Measurements from ENCODE around the gene TBL1XR1. TPM values are rescaled to one million over a fixed set of nuclear protein-coding genes. Genes with fewer than 3 reads are reported as not detected.

TBL1XR1 gene
- polyA plus RNA-seq, 1 donor, result 181 TPM

DNA sequence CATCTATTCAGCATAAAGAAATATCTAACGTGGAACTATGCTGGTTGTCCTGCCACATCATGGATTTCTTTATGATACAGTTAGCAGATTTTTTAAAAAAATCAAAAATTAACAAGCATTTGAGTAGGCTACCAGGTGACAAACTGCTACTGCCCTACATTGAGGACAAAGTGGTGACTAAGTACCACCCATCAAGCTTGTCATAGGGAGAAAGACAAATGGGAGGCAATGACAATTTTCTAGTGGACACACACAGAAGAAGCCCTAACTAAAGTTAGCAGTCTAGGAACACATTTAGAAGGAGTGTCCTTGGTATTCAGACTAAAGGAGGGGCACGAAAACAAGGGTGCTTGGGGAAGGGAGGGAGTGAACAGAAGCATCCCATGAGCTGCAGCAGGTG, 131.2 kb downstream of the TBL1XR1 start:
- DNase-seq, result no peak

DNA sequence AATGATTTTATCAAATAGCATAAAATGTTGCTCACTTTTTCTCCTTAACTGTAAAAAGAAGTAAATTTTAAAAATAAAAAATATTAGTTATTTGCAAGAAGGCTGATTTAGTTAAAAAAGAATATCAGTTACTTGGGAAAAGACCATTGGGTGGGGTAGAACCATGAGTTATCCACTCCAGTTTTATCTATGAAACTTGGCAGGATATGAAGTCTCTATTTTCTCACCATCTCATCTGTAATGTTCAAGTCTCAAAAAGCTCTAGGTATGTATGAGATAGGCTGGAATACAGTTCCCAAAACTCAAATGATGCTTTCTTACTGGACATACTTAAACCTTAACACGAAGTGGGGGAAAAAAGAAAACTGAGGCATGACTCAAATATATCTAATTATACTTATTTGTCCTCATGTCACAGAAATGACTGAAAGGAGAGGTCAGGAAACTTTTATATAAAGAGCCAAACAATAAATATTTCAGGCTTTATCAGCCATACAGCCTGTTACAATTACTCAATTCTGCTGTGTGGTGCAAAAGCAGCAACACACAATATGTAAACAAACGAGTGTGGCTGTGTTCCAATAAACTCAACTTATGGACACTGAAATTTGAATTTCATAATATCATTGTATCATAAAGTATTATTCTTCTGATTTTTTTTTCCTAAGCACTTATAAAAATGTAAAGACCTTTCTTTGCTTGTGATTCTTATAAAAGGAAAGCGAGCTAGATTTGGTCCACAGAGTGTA, 131.8 kb downstream of the TBL1XR1 start:
- DNase-seq, result no peak

DNA sequence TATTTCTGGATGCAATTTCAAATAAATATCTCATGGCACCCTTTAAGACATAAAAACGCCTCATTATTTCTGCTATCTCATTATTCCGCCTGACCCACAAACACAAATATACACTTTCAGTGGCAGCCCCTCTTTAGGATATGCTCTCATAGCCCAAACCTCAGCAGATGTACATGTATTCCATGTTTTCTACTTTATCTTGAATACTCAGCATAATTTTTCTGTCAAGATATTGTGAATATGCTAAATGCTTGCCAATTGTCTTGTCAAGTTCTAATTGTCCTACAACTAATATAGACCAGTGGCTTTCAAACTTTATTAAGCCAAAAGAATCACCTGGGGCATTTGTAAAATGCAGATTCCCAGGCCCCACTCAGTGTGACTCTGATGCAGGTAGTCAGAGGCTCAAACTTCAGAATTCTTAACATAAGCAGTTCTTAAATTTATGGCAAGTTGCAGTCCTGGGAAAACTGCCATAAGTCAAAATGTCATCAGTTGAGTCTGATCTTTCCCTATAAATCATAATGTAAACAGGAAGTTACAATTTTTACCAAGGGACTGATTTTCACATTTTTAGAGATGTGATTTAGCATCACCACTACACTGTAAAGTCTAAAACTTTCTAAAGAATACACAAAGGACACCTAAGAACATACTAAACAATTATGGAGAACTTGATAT, 135.1 kb downstream of the TBL1XR1 start:
- DNase-seq, result no peak

DNA sequence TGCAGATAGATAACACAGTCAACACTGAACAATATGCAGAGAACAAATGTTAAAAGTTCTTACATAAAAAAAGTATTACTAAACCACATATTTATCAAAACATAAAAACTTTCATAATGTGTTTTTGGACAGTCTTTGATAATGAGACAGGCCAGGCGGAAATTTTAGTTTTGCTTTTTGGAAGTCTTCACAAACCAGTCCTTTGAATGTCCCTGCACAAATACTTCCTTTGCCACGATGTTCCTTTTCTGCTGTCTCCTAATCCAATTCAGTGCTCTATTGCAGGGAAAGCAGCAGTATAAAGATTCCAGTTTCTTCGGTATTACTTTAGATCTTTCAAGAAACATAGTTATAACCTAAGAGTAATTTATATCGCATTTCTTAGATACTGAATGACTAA, 135.9 kb downstream of the TBL1XR1 start:
- DNase-seq, result no peak

DNA sequence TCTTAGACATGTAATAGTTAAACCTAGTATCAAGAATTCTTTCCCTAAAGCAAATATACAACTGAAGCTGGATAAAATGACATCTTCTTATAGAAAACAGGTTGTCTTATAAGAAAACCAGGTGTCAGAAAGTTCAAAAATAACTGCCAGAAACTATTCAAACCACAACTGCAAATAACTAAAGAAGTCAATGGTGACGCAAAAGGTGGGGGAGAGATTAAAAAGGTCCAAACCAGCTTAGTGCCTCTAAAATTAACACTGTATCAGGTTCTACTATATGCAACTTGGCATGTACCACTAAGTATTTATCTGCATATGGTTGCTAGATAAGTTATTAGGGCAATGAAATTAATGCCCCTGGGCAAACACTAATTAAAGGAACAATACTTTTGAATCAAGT, 136.8 kb downstream of the TBL1XR1 start:
- no peak for DNase-seq

DNA sequence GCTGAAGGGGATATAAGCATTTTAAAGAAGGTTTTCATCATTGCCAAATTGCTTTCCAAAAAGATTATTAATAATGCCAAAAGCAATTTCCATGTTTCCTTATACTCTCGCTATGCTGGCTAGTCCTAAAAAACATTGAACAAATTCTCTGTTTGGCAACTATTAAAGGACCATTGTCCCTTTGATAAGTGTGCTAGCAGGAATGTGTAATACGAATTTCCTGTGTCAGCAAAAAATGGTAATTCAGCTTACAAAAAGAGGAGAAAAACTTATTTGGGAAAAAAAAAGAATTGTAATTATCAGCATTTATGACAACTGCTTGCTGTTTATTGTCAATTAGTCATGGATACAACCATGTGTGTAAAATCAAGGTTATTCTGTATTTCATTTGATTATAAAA, 138.6 kb downstream of the TBL1XR1 start:
- no peak for DNase-seq

DNA sequence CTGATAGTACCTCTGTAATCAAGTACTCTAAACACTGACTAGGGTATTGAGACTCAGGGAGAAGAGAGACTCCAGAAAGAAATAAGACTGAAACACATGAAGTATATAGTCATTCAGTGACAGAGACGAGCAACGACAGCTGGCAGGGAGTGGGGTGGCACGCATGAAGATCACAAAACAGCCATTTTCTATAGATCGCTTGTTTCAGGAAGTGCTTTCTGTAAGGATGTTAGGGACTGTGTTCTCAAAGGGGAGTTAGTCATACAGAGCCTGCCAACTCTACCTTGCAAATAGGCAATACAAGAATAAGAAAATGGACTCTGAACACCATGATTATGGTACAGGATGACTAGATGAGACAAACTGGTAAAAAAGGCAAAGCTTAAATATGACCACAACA, 139.5 kb downstream of the TBL1XR1 start:
- DNase-seq, result no peak

DNA sequence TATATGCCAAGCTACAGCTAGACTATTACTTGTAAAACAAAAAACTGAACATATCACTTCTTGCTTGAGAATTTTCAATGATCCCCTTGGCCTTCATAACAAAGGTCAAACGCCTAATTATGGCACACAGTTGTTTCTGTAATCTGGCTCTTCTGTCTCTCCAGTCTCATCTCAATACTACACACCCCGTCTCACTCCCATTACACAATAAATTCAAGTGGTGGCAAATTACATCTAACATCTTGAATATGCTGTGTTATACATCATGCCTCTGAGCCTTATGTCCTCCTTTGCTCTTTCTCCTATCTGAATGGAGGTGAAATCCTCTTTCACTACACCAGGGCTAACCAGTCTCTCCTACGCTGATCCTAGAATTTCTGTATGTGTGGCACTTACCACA, 140.4 kb downstream of the TBL1XR1 start:
- no peak for DNase-seq

DNA sequence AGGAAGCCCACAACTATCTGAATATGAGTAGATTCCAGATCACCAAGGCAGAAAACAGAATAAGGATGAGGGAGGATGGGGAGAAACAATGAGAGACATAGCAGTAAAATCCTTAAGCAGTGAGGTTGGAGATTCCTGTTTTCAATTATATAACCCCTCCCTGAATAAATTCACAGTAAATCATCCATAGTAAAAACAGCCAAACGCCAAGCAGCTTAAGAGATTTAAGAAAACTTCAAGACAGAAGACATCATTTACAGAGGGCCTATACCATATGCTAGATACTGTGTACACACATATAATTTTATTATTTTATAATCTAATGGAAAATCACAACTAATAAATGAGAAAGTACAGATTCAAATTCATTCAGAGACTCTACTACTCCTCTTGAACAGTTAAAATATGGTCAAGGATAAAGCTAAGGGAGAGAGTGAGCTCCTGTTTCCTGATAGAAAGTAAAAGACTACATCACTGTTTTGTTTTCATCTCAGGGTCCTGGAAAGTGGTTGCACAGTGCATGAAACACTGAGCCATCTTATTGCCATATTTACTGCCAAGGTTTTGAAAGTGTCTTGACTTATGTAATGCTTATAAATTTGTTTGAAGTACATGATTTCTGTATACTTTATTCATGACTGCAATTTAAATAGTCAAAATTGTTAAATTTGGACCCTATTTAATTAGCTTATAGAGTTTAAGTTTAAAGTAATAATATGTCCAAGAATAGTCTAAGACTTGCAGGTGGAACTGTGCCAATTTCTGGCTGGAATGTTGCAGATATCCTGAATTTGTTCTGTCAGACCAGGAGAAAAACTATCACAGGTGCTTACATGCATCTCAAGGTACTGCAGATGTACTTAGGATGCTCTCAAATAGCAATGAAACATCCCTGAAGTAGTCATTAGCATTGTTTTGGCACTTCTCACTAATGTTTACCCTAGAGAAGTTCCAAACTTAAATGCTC, 141.4 kb downstream of the TBL1XR1 start:
- DNase-seq, result no peak

DNA sequence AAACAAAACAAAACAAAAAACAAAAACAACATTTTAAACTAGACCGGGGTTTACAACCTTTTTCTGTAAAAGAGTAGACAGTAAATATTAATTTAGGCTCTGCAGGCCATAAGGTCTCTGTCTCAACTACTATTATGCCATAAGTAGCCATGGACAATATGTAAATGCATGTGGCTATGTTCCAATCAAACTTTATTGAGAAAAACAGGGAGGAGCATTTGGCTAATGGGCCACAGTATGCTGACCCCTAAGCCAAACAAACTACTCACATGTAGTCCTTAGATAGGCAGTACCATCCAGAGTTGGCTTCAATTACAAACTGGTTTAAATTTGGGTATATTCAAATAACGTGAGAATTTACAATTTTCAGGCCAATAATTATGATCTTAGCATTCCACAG, 144.2 kb downstream of the TBL1XR1 start:
- no peak for DNase-seq

DNA sequence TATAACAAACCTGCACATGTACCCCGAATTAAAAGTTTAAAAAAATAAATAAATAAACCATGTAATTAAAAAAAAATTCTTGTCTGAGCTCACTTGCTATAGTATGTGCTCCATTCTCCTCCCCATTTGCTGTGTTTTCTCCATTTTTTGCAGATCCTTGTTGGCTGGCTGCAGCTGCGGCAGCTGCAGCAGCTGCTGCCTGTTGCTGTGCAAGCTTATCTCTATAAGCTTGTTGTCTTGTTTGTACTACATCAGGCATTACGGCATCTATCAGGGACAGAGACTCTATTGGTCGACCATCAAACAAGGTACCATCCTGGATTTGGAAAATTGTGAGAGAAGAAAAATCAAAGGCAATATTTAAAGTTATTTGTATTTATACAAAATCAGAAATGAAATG, 145.9 kb downstream of the TBL1XR1 start:
- DNase-seq, result no peak

DNA sequence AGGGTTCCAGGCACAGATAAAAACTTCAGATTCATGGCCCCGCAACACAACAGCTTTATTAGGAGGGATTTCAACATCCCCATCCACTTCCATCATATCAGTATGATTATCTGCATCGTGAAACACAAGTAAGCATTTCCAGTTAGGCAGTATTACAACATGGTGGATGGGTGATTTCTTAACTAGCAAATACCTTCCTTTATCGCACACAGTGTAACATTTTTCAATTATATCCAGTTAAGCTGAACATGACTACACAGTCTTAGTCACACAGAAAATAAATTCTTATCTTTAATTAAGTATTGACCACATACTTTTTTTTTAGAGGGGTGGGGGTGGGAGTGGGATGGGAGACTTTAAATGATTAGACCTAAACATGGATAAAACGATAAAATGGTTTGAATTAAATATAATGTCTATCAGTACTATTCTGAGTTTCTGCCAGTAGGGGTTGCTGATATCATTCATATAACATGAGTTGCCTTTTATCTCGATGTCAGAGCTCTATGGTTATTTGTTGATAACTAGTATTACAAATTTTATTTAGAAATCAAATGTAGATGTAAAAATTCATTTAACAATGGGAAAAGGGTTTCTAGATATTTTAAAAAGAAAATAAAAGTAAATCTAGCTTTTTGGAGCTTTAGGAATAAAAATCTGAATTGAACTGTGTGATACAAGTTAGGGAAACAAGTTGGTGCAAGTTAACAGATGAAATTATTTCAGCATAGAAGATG, 146.6 kb downstream of the TBL1XR1 start:
- DNase-seq, result peak; percentile 53

DNA sequence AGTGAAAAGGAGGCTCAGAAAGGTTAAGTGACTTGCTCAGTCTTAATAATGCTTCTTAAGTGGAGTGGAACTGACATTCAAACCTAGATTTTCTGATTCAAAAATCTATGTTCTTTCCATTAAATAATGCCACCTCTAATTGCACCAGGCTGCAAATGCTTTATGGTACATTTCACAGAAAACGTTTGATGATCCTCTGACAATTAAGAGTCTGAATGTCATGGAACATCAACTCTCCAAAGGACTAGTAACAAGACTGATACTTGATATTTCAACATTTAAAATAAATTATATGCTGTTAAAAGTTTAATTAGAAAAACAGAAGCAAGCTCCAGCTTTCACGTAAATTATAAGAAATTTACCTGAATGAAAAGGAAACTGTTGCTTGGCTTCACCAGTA, 151.5 kb downstream of the TBL1XR1 start:
- DNase-seq, result peak; percentile 43

DNA sequence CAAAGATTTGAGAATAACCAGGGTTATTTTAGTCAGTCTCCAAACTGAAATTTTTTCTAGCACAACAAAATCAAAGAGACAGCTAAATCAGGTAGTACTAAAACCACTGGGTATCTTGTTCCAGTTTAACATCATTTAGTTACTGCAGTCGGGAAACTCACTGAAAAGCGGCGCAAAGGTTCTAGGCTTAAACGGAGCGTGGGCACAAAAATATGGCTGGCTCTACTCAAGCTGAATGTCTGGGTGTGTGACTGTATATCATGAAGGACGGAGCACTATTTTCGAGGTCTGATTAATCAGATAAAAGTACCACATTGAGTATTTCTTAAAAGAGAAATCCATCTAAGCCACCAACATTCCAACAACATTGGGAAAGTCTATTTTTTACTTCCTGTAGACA, 152.1 kb downstream of the TBL1XR1 start:
- DNase-seq, result no peak

DNA sequence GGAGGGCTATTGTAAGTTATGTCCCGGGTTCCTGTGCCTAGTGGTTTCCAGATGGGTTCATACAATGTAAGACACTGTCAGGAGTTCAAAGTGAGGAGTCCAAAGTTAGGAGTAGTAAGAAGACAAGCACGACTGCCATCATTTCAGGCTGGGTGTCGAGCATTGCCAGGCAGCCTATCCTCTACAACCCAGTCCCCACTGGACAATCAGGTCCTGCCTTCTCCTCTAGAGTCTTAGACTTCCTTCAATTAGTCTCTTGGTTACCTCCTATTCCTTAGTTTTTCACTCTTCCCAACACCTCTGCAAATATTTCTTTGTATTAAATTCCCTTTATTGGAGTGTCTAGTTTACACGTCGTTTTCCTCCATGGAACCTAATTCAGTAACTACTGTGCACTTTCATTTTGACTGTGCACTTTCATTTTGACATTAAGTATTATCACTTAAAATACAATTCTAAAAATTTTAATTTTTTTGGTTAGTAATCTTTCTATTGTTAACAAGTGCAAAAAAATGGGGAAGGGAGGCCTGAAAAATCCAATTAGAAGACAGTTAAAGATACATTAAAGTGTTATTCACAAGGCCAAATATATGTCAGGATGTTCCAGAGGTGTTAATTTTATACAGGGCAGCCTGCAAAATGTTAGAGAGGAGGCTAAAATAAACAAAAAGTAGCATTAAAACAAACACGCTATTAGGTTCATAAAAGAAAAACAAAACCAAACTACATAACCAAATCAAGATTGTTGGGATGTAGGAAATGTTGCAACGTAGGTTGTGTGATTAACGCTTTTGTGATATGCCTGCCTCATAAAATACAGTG, 155.3 kb downstream of the TBL1XR1 start:
- no peak for DNase-seq

DNA sequence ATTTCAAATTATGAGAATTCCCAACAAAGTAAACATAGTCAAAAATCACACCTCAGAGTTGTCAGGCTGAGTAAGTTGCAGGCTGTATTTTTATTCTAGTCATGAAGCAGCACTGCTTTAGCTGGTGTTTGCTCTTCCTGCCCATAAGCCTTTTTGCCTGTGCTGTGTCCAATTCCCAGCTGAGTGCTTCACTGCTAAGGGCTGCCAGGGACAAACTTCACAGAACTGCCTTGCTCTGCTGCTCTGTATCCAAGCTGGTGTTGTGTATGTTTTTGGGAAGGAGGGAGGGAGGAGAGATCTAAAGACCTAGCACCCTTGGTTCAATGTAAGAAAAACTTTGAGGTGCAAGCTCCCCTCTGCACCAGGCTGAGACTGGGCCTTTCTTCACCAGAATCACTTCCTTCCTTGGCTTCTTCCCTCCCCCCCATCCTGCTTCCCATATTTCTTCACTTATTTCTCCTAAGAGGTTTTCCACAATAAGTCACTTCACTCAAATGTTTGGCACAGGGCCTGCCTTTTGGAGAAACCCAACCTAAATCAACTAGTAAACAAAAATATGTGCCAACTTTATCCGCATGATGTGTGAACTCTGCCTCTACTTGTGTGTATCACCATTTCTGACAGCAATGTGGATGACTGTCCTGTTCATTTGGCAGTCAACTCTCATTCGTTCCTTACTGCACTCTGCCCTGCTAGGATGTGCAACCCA, 156.1 kb downstream of the TBL1XR1 start:
- no peak for DNase-seq

DNA sequence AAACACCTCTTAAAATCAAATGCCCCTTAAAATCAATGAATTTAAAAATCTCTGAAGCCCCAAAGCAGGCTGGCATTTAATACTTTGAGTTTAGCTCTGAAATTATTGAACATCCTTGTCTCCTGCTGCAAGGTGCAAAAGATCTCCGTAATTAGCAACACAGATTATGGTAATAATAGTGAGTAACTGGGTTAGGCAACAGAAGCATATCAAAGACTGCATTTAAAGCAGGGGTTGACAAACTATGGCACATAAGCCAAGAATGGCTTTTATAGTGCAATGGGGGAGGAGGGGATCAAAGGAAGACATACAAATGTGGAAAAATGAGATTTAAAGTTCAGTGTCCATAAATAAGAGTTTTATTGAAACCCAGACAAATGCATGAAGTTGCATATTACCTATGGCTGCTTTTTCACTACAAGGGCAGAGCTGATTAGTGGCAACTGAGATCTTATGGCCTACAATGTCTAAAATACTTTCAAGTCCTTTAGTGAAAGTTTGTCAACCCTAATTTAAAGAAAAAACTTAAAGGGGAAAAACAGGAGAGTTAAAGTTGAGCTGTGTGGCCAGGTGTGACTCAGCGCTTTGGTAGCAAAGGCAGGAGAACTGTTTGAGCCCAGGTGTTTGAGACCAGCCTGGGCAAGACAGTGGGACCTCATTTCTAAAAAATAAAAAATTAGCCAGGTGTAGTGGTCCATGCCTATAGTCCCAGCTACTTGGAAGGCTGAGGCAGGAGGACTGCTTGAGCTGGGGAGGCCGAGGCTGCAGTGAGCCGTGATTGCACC, 157.6 kb downstream of the TBL1XR1 start:
- DNase-seq, result no peak

DNA sequence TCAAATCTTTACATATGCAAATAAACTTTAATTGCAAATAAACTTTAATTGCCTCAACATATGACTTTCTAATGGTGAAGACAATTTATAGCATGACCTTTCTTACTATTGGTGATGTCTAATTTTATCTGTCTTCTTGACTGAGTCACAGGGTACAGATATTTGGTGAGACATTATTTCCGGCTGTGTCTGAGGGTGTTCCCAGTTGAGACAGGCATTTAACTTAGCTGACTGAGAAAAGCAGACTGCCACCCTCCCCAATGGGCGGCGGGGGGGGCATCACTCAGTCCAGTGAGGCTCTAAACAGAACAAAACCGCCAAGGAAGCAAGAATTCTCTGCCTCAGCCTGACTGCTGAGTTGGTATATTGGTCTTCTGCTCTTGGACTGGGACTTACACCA, 160.0 kb downstream of the TBL1XR1 start:
- DNase-seq, result no peak

DNA sequence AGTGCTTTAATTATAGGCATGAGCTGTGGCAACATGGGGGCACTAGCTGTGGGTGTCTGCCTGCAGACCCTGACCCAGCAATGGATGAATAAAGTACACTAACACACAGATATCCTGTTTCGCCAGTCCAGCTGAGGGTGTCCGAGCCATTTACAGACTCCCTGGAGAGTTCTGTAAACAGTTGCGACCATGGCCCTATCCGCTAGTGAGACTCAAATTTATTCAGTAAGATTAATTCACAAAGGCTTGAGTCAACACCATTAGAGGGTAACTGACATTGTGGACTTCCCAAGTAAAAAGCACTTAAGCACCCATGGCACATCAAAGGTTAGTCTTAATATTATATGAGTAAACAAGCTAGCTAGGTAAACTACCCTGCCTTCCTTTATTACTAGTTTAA, 161.6 kb downstream of the TBL1XR1 start:
- DNase-seq, result no peak

Measured in left kidney (tissue), 2 donors.